GM19468 (cell line): Measurements from ENCODE around the gene EMB.
"Not testable (repeated sequence)": the region's sequence is repeated elsewhere in the genome, so short reads cannot be mapped to it uniquely, and the experiment has no call there.

Experiments used
- ATAC-seq: cut with Tn5 transposase; IDR thresholded peaks from one replicate; pipeline ENCODE4 v1.9.1; 2021; ENCODE audit warnings: mild to moderate bottlenecking, moderate library complexity, moderate number of reproducible peaks; ENCODE audit not compliant: unreplicated experiment; ENCODE audit errors: extremely low read depth

The EMB gene

GRCh38 chr5:50423100-50423799 lies 17.8 kb downstream of the EMB start:
- ATAC-seq = not testable (repeated sequence)

- ATAC-seq = not testable (repeated sequence)
Observed at GRCh38 chr5:50421184-50421950, 19.7 kb downstream of the EMB start.

- no peak for ATAC-seq
Observed at GRCh38 chr5:50420343-50420935, 20.6 kb downstream of the EMB start.

GRCh38 chr5:50419656-50420055 lies 21.4 kb downstream of the EMB start:
- not testable (repeated sequence) for ATAC-seq

GRCh38 chr5:50416637-50417036 lies 24.5 kb downstream of the EMB start:
- ATAC-seq = not testable (repeated sequence)

- ATAC-seq = peak; percentile 78
Observed at GRCh38 chr5:50415912-50416311, 25.2 kb downstream of the EMB start.

GRCh38 chr5:50410932-50411331 lies 30.2 kb downstream of the EMB start:
- ATAC-seq = not testable (repeated sequence)

- ATAC-seq = no peak
Observed at GRCh38 chr5:50406877-50407276, 34.2 kb downstream of the EMB start.

GRCh38 chr5:50401336-50401735 lies 39.8 kb downstream of the EMB start:
- ATAC-seq = no peak

- not testable (repeated sequence) for ATAC-seq
Observed at GRCh38 chr5:50393925-50394609, 47.0 kb downstream of the EMB start.

- not testable (repeated sequence) for ATAC-seq
Observed at GRCh38 chr5:50392289-50392688, 48.8 kb downstream of the EMB start.

- not testable (repeated sequence) for ATAC-seq
Observed at GRCh38 chr5:50384381-50384780, 56.7 kb downstream of the EMB start.

GRCh38 chr5:50376696-50377095 lies 64.4 kb downstream of the EMB start:
- ATAC-seq = not testable (repeated sequence)

GRCh38 chr5:50369287-50370033 lies 71.6 kb downstream of the EMB start:
- not testable (repeated sequence) for ATAC-seq

- ATAC-seq = no peak
Observed at GRCh38 chr5:50365426-50366251, 75.4 kb downstream of the EMB start.

- not testable (repeated sequence) for ATAC-seq
Observed at GRCh38 chr5:50364535-50365309, 76.4 kb downstream of the EMB start.

- ATAC-seq = no peak
Observed at GRCh38 chr5:50359187-50359586, 81.9 kb downstream of the EMB start.

- no peak for ATAC-seq
Observed at GRCh38 chr5:50352382-50352781, 88.7 kb downstream of the EMB start.
